T47D (cell line): ENCODE measurements around the gene CACNB1.

Experiments used
- DNase-seq, 2 experiments: peaks; one replicate each; pipeline versions ENCODE4 v3.0.0 to v3.0.0-alpha.2; 2011 to 2012; ENCODE audit warnings: low read depth in 1 of 2, low spot score in 1 of 2
- JUND ChIP-seq: IDR thresholded peaks from 2 replicates; pipeline ENCODE4 v1.6.1; 2012; ENCODE audit warnings: low read depth
- in situ Hi-C: cut with HindIII; loops from 2 replicates; pipeline ENCODE4 v1.10.0; 2016; ENCODE audit warnings: low sequenced_read_pairs, low pct_unique_long_range_greater_than_20kb

CACNB1 gene

GRCh38 chr17:39208136-39208535 lies 10.7 kb upstream of the CACNB1 start:
- in situ Hi-C loops, result no loop called here
- TF ChIP-seq JUND, result no peak
- DNase-seq, result no peak

- TF ChIP-seq JUND, result no peak
- no peak for DNase-seq
- in situ Hi-C loops, result no loop called here
Measured at GRCh38 chr17:39205112-39205526, 7.7 kb upstream of the CACNB1 start.

- TF ChIP-seq JUND, result no peak
- in situ Hi-C loops, result no loop called here
- no peak for DNase-seq
Measured at GRCh38 chr17:39204245-39204644, 6.8 kb upstream of the CACNB1 start.

- no peak for TF ChIP-seq JUND
- in situ Hi-C loops, result no loop called here
- DNase-seq, result no peak
Measured at GRCh38 chr17:39200957-39201510, 3.6 kb upstream of the CACNB1 start.

- peak in 1 of 2 experiments; percentile 84 for DNase-seq
- in situ Hi-C loops, result no loop called here
Measured at GRCh38 chr17:39200070-39200879, 2.8 kb upstream of the CACNB1 start, which contains the start of gene RPL19. RPL19 (plus strand) TSS chr17:39200283; CDS start chr17:39200345, 62 bp downstream.

GRCh38 chr17:39199820-39200069 lies 2.3 kb upstream of the CACNB1 start:
- peak; percentile 97 to 99 for DNase-seq
- in situ Hi-C loops, result no loop called here
- TF ChIP-seq JUND, result no peak

More at GRCh38 chr17:39200070-39200879, 2.8 kb upstream of the CACNB1 start, which contains the start of gene RPL19:
- no peak; the same call in 1 of the 2 replicates for TF ChIP-seq JUND

- DNase-seq, result no peak
- in situ Hi-C loops, result no loop called here
- no peak for TF ChIP-seq JUND
Measured at GRCh38 chr17:39198186-39198566, 707 bp upstream of the CACNB1 start.

GRCh38 chr17:39196808-39197291 lies 619 bp downstream of the CACNB1 start:
- in situ Hi-C loops, result no loop called here

GRCh38 chr17:39196241-39196807 lies 1.1 kb downstream of the CACNB1 start:
- no peak for DNase-seq
- in situ Hi-C loops, result no loop called here
- TF ChIP-seq JUND, result no peak

More at GRCh38 chr17:39196808-39197291, 619 bp downstream of the CACNB1 start:
- peak; percentile 72 to 90 for DNase-seq
- no peak for TF ChIP-seq JUND

- DNase-seq, result peak; percentile 75 to 95
- TF ChIP-seq JUND, result no peak
- in situ Hi-C loops, result no loop called here
Measured at GRCh38 chr17:39195568-39196160, 1.8 kb downstream of the CACNB1 start.

- in situ Hi-C loops, result no loop called here
- no peak for TF ChIP-seq JUND
- no peak for DNase-seq
Measured at GRCh38 chr17:39194985-39195524, 2.4 kb downstream of the CACNB1 start.

GRCh38 chr17:39194089-39194984 lies 3.1 kb downstream of the CACNB1 start:
- in situ Hi-C loops, result no loop called here
- DNase-seq, result no peak

More at GRCh38 chr17:39194089-39194984, 3.1 kb downstream of the CACNB1 start:
- no peak for TF ChIP-seq JUND
